CD4-positive, alpha-beta memory T cell (primary cell): ENCODE data around the gene CD81. TPM values are rescaled to one million over a fixed set of nuclear protein-coding genes. Genes with fewer than 3 reads are reported as not detected.
A peak's percentile ranks its signal among the peaks of the same experiment; 100 is the strongest.
"Not testable (repeated sequence)": the region's sequence is repeated elsewhere in the genome, so short reads cannot be mapped to it uniquely, and the experiment has no call there.

ENCODE experiments used
- CTCF ChIA-PET: fragments of 350-600 bp; sonication (Branson Sonifier 250); formaldehyde crosslinking; loops from one replicate; lab custom pipeline; 2021; ENCODE audit warnings: inconsistent platforms; ENCODE audit not compliant: partially characterized antibody; lab: Charles Lee
- POLR2A ChIA-PET: fragments of 350-600 bp; sonication (Branson Sonifier 250); formaldehyde crosslinking; loops from one replicate; lab custom pipeline; 2021; ENCODE audit not compliant: partially characterized antibody; lab: Charles Lee
- DNase-seq, 5 donors: peaks; one replicate each; pipeline versions ENCODE4 v3.0.0 to v3.0.0-alpha.2; 2020 to 2022; ENCODE audit warnings: mixed read lengths in 1 of 5
- H3K27ac ChIP-seq: one replicate; pipeline ENCODE4 v1.7.0; 2013; ENCODE audit warnings: low read depth, low read length
- H3K27me3 ChIP-seq: 2 replicates; pipeline ENCODE4 v1.7.0; 2013; ENCODE audit warnings: mild to moderate bottlenecking, low read length, moderate library complexity; ENCODE audit not compliant: insufficient read depth
- H3K36me3 ChIP-seq: 2 replicates; pipeline ENCODE4 v1.7.0; 2013; ENCODE audit warnings: mild to moderate bottlenecking, low read length, moderate library complexity; ENCODE audit not compliant: insufficient read depth
- H3K4me1 ChIP-seq: 2 replicates; pipeline ENCODE4 v1.7.0; 2013; ENCODE audit warnings: mild to moderate bottlenecking, low read length, moderate library complexity; ENCODE audit not compliant: insufficient read depth
- H3K4me3 ChIP-seq, 2 donors: one replicate each; pipeline ENCODE4 v1.7.0; 2013; ENCODE audit warnings: low read length in 2 of 2, mild to moderate bottlenecking in 1 of 2
- H3K9me3 ChIP-seq, 2 donors: one replicate each; pipeline ENCODE4 v1.7.0; 2013; ENCODE audit warnings: low read length in 2 of 2, control low read depth in 1 of 2; ENCODE audit not compliant: control insufficient read depth in 1 of 2
- H3K27ac Mint-ChIP-seq, 7 donors: one replicate each; pipeline ENCODE4 v1.8.0; 2020 to 2021; ENCODE audit warnings: mixed read lengths in 7 of 7, mild to moderate bottlenecking in 6 of 7, inconsistent platforms in 3 of 7, moderate library complexity in 3 of 7
- H3K27me3 Mint-ChIP-seq, 2 donors: one replicate each; pipeline ENCODE4 v1.8.0; 2020 to 2021; ENCODE audit warnings: mixed read lengths in 2 of 2
- H3K36me3 Mint-ChIP-seq, 2 donors: one replicate each; pipeline ENCODE4 v1.8.0; 2020 to 2021; ENCODE audit warnings: mixed read lengths in 2 of 2, inconsistent platforms in 1 of 2, mild to moderate bottlenecking in 1 of 2
- H3K4me1 Mint-ChIP-seq, 4 donors: one replicate each; pipeline ENCODE4 v1.8.0; 2020 to 2021; ENCODE audit warnings: mixed read lengths in 4 of 4, mild to moderate bottlenecking in 1 of 4
- H3K4me3 Mint-ChIP-seq, 8 donors: one replicate each; pipeline ENCODE4 v1.8.0; 2020 to 2021; ENCODE audit warnings: mixed read lengths in 8 of 8, mild to moderate bottlenecking in 7 of 8, moderate library complexity in 6 of 8, inconsistent platforms in 3 of 8
- H3K9me3 Mint-ChIP-seq, 8 donors: one replicate each; pipeline ENCODE4 v1.8.0; 2020 to 2021; ENCODE audit warnings: mixed read lengths in 8 of 8, mild to moderate bottlenecking in 5 of 8, inconsistent platforms in 3 of 8, moderate library complexity in 1 of 8
- intact Hi-C: fragments of 100-400 bp; cut with micrococcal nuclease; formaldehyde crosslinking; loops from one replicate; pipeline ENCODE4 v1.15.1; 2023
- polyA plus RNA-seq, 2 donors: library from polyadenylated mRNA; unstranded; fragments of 300-500 nt; fragmentation: Illumina TruSeq; gene quantifications; one replicate each; pipeline ENCODE4 v1.2.3, GENCODE V29; 2021
- total RNA-seq, 2 experiments: library from RNA; stranded (reverse); gene quantifications; one replicate each; pipeline ENCODE4 v1.2.3, GENCODE V29; 2021

Gene CD81
- total and polyA plus RNA-seq, 4 experiments from 2014 or later: 15.2 to 118 (median 83.4) TPM

DNA sequence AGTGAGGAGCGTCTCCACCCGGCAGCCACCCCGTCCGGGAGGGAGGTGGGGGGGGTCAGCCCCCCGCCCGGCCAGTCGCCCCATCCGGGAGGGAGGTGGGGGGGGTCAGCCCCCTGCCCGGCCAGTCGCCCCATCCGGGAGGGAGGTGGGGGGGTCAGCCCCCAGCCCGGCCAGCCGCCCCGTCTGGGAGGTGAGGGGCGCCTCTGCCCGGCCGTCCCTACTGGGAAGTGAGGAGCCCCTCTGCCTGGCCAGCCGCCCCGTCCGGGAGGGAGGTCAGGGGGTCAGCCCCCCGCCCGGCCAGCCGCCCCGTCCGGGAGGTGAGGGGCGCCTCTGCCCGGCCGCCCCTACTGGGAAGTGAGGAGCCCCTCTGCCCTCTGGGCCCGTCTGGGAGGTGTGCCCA is 44.5 kb upstream of the CD81 start:
- H3K27ac Mint-ChIP-seq, CTCF ChIA-PET, H3K27ac ChIP-seq, H3K4me1 Mint-ChIP-seq, H3K4me3 Mint-ChIP-seq, H3K36me3 ChIP-seq, H3K27me3 ChIP-seq, H3K4me1 ChIP-seq, POLR2A ChIA-PET, H3K36me3 Mint-ChIP-seq, intact Hi-C loops, H3K9me3 ChIP-seq, DNase-seq, H3K4me3 ChIP-seq: not testable (repeated sequence)
- Mint-ChIP-seq H3K27me3 (peaks cover 13 to 20% of the 10 kb centered on the region in 2 donors), H3K9me3 (peaks cover 0 to 17% (median 11%) of the 10 kb centered on the region in 8 donors)

GRCh38 chr11:2333486-2334205 is 43.5 kb upstream of the CD81 start:
- H3K9me3 ChIP-seq, H3K4me1 ChIP-seq, DNase-seq, CTCF ChIA-PET, H3K36me3 Mint-ChIP-seq, H3K4me3 ChIP-seq, intact Hi-C loops, POLR2A ChIA-PET, H3K27ac ChIP-seq, H3K36me3 ChIP-seq, H3K4me1 Mint-ChIP-seq, H3K4me3 Mint-ChIP-seq, H3K27ac Mint-ChIP-seq, H3K27me3 ChIP-seq: not testable (repeated sequence)
- Mint-ChIP-seq H3K27me3 (peaks cover 13 to 17% of the 10 kb centered on the region in 2 donors), H3K9me3 (peaks cover 0 to 17% (median 11%) of the 10 kb centered on the region in 8 donors)

- H3K36me3 Mint-ChIP-seq, H3K9me3 ChIP-seq, H3K4me3 ChIP-seq, CTCF ChIA-PET, H3K27ac ChIP-seq, intact Hi-C loops, H3K27ac Mint-ChIP-seq, H3K4me1 Mint-ChIP-seq, H3K4me3 Mint-ChIP-seq, DNase-seq, POLR2A ChIA-PET, H3K4me1 ChIP-seq, H3K36me3 ChIP-seq, H3K27me3 ChIP-seq: not testable (repeated sequence)
- peaks cover 10 to 13% of the 10 kb centered on the region in 2 donors for H3K27me3 Mint-ChIP-seq
- peaks cover 0 to 13% (median 10%) of the 10 kb centered on the region in 8 donors for H3K9me3 Mint-ChIP-seq
Measured at GRCh38 chr11:2335286-2335685, 41.8 kb upstream of the CD81 start.

DNA sequence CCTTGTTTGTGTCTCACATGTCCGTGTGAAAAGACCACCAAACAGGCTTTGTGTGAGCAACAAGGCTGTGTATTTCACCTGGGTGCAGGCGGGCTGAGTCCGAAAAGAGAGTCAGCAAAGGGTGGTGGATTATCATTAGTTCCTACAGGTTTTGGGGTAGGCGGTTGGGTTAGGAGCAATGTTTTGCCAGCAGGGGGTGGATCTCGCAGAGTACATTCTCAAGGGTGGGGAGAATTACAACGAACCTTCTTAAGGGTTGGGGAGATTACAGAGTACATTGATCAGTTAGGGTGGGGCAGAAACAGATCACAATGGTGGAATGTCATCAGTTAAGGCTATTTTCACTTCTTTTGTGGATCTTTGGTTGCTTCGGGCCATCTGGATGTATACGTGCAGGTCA is 38.4 kb upstream of the CD81 start:
- POLR2A ChIA-PET, CTCF ChIA-PET, intact Hi-C loops: not testable (repeated sequence)

DNA sequence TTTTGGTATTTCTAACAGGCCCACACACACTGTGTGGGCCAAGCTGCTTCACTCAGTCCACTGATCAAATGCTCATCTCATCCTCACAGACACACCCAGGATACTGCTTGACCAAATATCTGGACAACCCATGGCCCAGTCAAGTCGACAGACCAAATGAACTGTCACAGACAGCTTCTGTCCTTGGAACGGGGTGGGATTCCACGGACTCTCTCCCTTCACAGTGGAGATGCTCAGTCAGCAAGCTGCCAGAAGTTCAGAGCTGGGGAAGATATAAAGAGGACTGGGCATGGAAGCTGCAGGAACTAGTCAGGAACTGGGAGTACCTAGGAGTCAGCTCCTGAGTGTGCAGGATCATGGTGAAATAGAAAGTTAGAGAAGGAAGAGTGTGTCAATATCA is 34.6 kb upstream of the CD81 start:
- CTCF ChIA-PET: interaction anchor here (1.3 kb wide), 1 partner anchor 38 kb away, joined by 4 read pairs; no protein-coding TSS in a partner anchor
- no peaks in the 10 kb centered on the region for H3K36me3 ChIP-seq
- POLR2A ChIA-PET: no interaction called here
- no peak overlapping the region for H3K4me3 ChIP-seq
- no peaks in the 10 kb centered on the region for H3K4me1 ChIP-seq
- H3K9me3 Mint-ChIP-seq: peaks cover 0 to 15% (median 7%) of the 10 kb centered on the region in 8 donors
- no peak overlapping the region for H3K27ac ChIP-seq
- intact Hi-C loops: no loop called here
- H3K27me3 ChIP-seq: no peaks in the 10 kb centered on the region
- no peaks in the 10 kb centered on the region for H3K36me3 Mint-ChIP-seq
- no peak for DNase-seq
- peaks cover 0 to 2% of the 10 kb centered on the region in 2 donors for H3K27me3 Mint-ChIP-seq
- no peaks in the 10 kb centered on the region for H3K9me3 ChIP-seq
- no peak overlapping the region for H3K4me3 Mint-ChIP-seq
- no peak overlapping the region for H3K27ac Mint-ChIP-seq
- no peaks in the 10 kb centered on the region for H3K4me1 Mint-ChIP-seq

More for the DNA sequence above, 38.4 kb upstream of the CD81 start:
- H3K9me3 ChIP-seq, H3K27me3 Mint-ChIP-seq, H3K4me1 Mint-ChIP-seq, H3K36me3 Mint-ChIP-seq, H3K27ac ChIP-seq, H3K27me3 ChIP-seq, DNase-seq, H3K4me3 ChIP-seq, H3K4me3 Mint-ChIP-seq, H3K36me3 ChIP-seq, H3K4me1 ChIP-seq: not testable (repeated sequence)
- H3K9me3 Mint-ChIP-seq: peaks cover 0 to 10% (median 1%) of the 10 kb centered on the region in 8 donors
- peak overlapping the region in 1 of 7 donors; percentile 55 for H3K27ac Mint-ChIP-seq

GRCh38 chr11:2342981-2343380 is 34.1 kb upstream of the CD81 start:
- Mint-ChIP-seq H3K4me1 (no peaks in the 10 kb centered on the region), H3K27ac (no peak overlapping the region), H3K4me3 (no peak overlapping the region), H3K36me3 (no peaks in the 10 kb centered on the region), H3K27me3 (peaks cover 0 to 2% of the 10 kb centered on the region in 2 donors), H3K9me3 (peaks cover 0 to 15% (median 7%) of the 10 kb centered on the region in 8 donors)
- no peaks in the 10 kb centered on the region for H3K36me3 ChIP-seq
- DNase-seq: no peak
- ChIA-PET POLR2A (no interaction called here), CTCF (interaction anchor here (1.3 kb wide), 1 partner anchor 38 kb away, joined by 4 read pairs; no protein-coding TSS in a partner anchor)
- no peak overlapping the region for H3K27ac ChIP-seq
- no peak overlapping the region for H3K4me3 ChIP-seq
- intact Hi-C loops: no loop called here
- no peaks in the 10 kb centered on the region for H3K27me3 ChIP-seq
- no peaks in the 10 kb centered on the region for H3K4me1 ChIP-seq
- no peaks in the 10 kb centered on the region for H3K9me3 ChIP-seq

GRCh38 chr11:2343502-2343901 is 33.6 kb upstream of the CD81 start:
- no peaks in the 10 kb centered on the region for H3K36me3 ChIP-seq
- no peak overlapping the region for H3K4me3 Mint-ChIP-seq

More at GRCh38 chr11:2343502-2343901, 33.6 kb upstream of the CD81 start:
- peaks cover under 1 to 1% of the 10 kb centered on the region in 2 donors for H3K36me3 Mint-ChIP-seq
- H3K27me3 ChIP-seq: no peaks in the 10 kb centered on the region
- H3K27me3 Mint-ChIP-seq: peaks cover 0 to 2% of the 10 kb centered on the region in 2 donors
- H3K27ac Mint-ChIP-seq: no peak overlapping the region
- no peaks in the 10 kb centered on the region for H3K9me3 ChIP-seq
- no peak for DNase-seq
- H3K27ac ChIP-seq: no peak overlapping the region
- POLR2A ChIA-PET: no interaction called here
- H3K4me3 ChIP-seq: no peak overlapping the region
- peaks cover 0 to 16% (median 8%) of the 10 kb centered on the region in 8 donors for H3K9me3 Mint-ChIP-seq
- CTCF ChIA-PET: interaction anchor here (1.3 kb wide), 1 partner anchor 38 kb away, joined by 4 read pairs; no protein-coding TSS in a partner anchor
- intact Hi-C loops: no loop called here
- H3K4me1 Mint-ChIP-seq: no peaks in the 10 kb centered on the region
- no peaks in the 10 kb centered on the region for H3K4me1 ChIP-seq
